GM21381 (cell line): Measurements from ENCODE around the gene BIVM.
"Not testable (repeated sequence)": the region's sequence is repeated elsewhere in the genome, so short reads cannot be mapped to it uniquely, and the experiment has no call there.

Experiments used
- ATAC-seq: cut with Tn5 transposase; IDR thresholded peaks from one replicate; pipeline ENCODE4 v1.9.1; 2021; ENCODE audit warnings: mild to moderate bottlenecking, moderate library complexity; ENCODE audit not compliant: unreplicated experiment

Gene BIVM

GRCh38 chr13:102798581-102799425 is at the start of gene BIVM, which contains the start of gene POGLUT2:
TSS of gene BIVM (plus strand) at chr13:102799119. CDS start at chr13:102807268, 8,149 bp downstream.
TSS of gene POGLUT2 (minus strand) at chr13:102798976. CDS start at chr13:102798670, 306 bp downstream.
- ATAC-seq: peak; percentile 85

GRCh38 chr13:102751886-102752285 is 47.0 kb upstream of the BIVM start:
- ATAC-seq: no peak

GRCh38 chr13:102757006-102757405 is 41.9 kb upstream of the BIVM start:
- ATAC-seq: no peak

- no peak for ATAC-seq
Observed at GRCh38 chr13:102758842-102759241, 40.1 kb upstream of the BIVM start.

- no peak for ATAC-seq
Observed at GRCh38 chr13:102761071-102761470, 37.8 kb upstream of the BIVM start.

- no peak for ATAC-seq
Observed at GRCh38 chr13:102763741-102764140, 35.2 kb upstream of the BIVM start.

- no peak for ATAC-seq
Observed at GRCh38 chr13:102768909-102769308, 30.0 kb upstream of the BIVM start.

- no peak for ATAC-seq
Observed at GRCh38 chr13:102769679-102770078, 29.2 kb upstream of the BIVM start.

GRCh38 chr13:102770435-102770834 is 28.5 kb upstream of the BIVM start:
- no peak for ATAC-seq

GRCh38 chr13:102771298-102772041 is 27.4 kb upstream of the BIVM start:
- no peak for ATAC-seq

GRCh38 chr13:102772042-102772425 is 26.9 kb upstream of the BIVM start:
- no peak for ATAC-seq

GRCh38 chr13:102773441-102774213 is 25.3 kb upstream of the BIVM start, which contains the start of gene TEX30:
TSS of gene TEX30 (minus strand) at chr13:102773786. CDS start at chr13:102770026, 3,760 bp downstream.
- peak; percentile 93 for ATAC-seq

- no peak for ATAC-seq
Observed at GRCh38 chr13:102774214-102774568, 24.7 kb upstream of the BIVM start.

GRCh38 chr13:102774591-102775520 is 24.1 kb upstream of the BIVM start:
- no peak for ATAC-seq

GRCh38 chr13:102776271-102776670 is 22.6 kb upstream of the BIVM start:
- ATAC-seq: no peak

- ATAC-seq: no peak
Observed at GRCh38 chr13:102777736-102778135, 21.2 kb upstream of the BIVM start.

GRCh38 chr13:102779436-102780159 is 19.3 kb upstream of the BIVM start:
- peak; percentile 45 for ATAC-seq

GRCh38 chr13:102780656-102781055 is 18.3 kb upstream of the BIVM start:
- ATAC-seq: not testable (repeated sequence)

- ATAC-seq: no peak
Observed at GRCh38 chr13:102781591-102781990, 17.3 kb upstream of the BIVM start.
